Measurements from ENCODE around the gene TMEM132A.

The TMEM132A gene, protein sequence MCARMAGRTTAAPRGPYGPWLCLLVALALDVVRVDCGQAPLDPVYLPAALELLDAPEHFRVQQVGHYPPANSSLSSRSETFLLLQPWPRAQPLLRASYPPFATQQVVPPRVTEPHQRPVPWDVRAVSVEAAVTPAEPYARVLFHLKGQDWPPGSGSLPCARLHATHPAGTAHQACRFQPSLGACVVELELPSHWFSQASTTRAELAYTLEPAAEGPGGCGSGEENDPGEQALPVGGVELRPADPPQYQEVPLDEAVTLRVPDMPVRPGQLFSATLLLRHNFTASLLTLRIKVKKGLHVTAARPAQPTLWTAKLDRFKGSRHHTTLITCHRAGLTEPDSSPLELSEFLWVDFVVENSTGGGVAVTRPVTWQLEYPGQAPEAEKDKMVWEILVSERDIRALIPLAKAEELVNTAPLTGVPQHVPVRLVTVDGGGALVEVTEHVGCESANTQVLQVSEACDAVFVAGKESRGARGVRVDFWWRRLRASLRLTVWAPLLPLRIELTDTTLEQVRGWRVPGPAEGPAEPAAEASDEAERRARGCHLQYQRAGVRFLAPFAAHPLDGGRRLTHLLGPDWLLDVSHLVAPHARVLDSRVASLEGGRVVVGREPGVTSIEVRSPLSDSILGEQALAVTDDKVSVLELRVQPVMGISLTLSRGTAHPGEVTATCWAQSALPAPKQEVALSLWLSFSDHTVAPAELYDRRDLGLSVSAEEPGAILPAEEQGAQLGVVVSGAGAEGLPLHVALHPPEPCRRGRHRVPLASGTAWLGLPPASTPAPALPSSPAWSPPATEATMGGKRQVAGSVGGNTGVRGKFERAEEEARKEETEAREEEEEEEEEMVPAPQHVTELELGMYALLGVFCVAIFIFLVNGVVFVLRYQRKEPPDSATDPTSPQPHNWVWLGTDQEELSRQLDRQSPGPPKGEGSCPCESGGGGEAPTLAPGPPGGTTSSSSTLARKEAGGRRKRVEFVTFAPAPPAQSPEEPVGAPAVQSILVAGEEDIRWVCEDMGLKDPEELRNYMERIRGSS

DNA sequence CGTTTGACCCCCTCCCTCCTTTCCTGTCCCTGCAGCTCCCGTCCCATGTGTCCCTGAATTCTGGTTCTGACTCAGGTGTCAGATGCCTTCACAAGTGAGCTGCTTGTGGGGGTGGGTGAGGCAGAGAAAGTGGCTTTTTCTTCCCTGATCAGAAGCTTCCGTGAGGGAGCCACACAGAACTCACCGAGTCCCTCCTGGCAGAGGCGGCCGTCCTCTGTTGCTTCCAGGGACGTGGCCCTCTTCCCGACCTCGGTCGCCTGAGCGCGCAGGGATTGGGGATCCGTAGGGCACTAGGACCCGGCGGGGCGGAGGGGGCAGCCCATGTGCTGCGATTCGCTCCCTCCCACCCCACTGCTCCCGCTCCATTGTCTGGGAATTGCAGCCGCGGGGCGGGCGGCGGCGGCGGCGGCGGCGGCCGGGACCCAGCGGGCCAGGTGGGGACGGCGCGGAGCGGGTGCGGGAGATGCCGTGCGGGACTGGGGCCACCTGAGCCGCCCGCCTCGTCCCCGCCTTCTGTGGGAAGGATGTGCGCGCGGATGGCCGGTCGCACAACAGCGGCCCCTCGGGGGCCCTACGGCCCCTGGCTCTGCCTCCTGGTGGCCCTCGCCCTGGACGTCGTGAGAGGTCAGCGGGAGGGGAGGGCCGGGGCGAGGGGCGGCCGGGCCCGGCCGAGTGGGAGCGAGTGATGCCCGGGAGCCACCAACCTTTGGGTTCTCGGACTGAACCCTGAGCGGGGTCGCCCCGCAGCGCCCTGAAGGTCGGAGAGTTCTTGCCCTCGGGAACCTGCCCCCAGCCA lies at the start of gene TMEM132A:
Gene TMEM132A (plus strand): TSS at position 351 of the 796 bp plus-strand sequence. CDS start 174 bp downstream, at position 525.
- peak; percentile 89 for DNase-seq (ENCODE audit: extremely low spot score)
- no peak for TF ChIP-seq FOXK2 (IDR thresholded peaks at IDR 0.05)
- TF ChIP-seq FOXA1 (IDR thresholded peaks at IDR 0.05): no peak
- no peak for TF ChIP-seq CTBP1 (IDR thresholded peaks at IDR 0.05; ENCODE audit: borderline replicate concordance)
- TF ChIP-seq PKNOX1 (IDR thresholded peaks at IDR 0.05): no peak
- TF ChIP-seq L3MBTL2 (conservative IDR thresholded peaks at IDR 0.05): 0 out of 2 replicates have a peak, but pooled peaks have one; percentile 32
- no peak for TF ChIP-seq ELF4 (IDR thresholded peaks at IDR 0.05)
- 0 out of 2 replicates have a peak, but pooled peaks have one; percentile 32 for TF ChIP-seq ARNT (IDR thresholded peaks at IDR 0.05)
- no peak for TF ChIP-seq SP1 (IDR thresholded peaks at IDR 0.05)
- peak; percentile 23; the same call in 1 of the 2 replicates for TF ChIP-seq LEF1 (IDR thresholded peaks at IDR 0.05; ENCODE audit: borderline replicate concordance)
- peak; percentile 93 for TF ChIP-seq FOXM1 (IDR thresholded peaks at IDR 0.05; ENCODE audit: borderline replicate concordance)
- no peak for TF ChIP-seq BHLHE40 (IDR thresholded peaks at IDR 0.05; ENCODE audit: borderline replicate concordance)
- CTCF ChIA-PET: no interaction called here
- POLR2A ChIA-PET: interaction anchor here (1.4 to 1.7 kb wide), 2 partner anchors 11 to 18 kb away, joined by 5 to 10 read pairs; partner anchors contain the start of genes PRPF19 and TMEM109

- DNase-seq (ENCODE audit: extremely low spot score): no peak
- no peak for TF ChIP-seq NFRKB (IDR thresholded peaks at IDR 0.05)
- TF ChIP-seq LEF1 (IDR thresholded peaks at IDR 0.05; ENCODE audit: borderline replicate concordance): no peak
- TF ChIP-seq BHLHE40 (IDR thresholded peaks at IDR 0.05; ENCODE audit: borderline replicate concordance): no peak
- TF ChIP-seq L3MBTL2 (conservative IDR thresholded peaks at IDR 0.05): no peak
- no peak for TF ChIP-seq FOXM1 (IDR thresholded peaks at IDR 0.05; ENCODE audit: borderline replicate concordance)
- no peak for TF ChIP-seq FOXK2 (IDR thresholded peaks at IDR 0.05)
- no peak for TF ChIP-seq PKNOX1 (IDR thresholded peaks at IDR 0.05)
- TF ChIP-seq ELF4 (IDR thresholded peaks at IDR 0.05): no peak
- TF ChIP-seq TARDBP (IDR thresholded peaks at IDR 0.05): no peak
- no peak for TF ChIP-seq CTBP1 (IDR thresholded peaks at IDR 0.05; ENCODE audit: borderline replicate concordance)
- no peak for TF ChIP-seq ARNT (IDR thresholded peaks at IDR 0.05)
- no peak for TF ChIP-seq SP1 (IDR thresholded peaks at IDR 0.05)
- no peak for TF ChIP-seq HDGF (IDR thresholded peaks at IDR 0.05; ENCODE audit: borderline replicate concordance)
- TF ChIP-seq ZNF384 (IDR thresholded peaks at IDR 0.05): no peak
- TF ChIP-seq FOXA1 (IDR thresholded peaks at IDR 0.05): no peak
- ChIA-PET POLR2A (no interaction called here), CTCF (interaction anchor here (1.2 kb wide), 1 partner anchor 24 kb away, joined by 3 read pairs; no protein-coding TSS in a partner anchor)
Measured at GRCh38 chr11:60875366-60876167, 48.7 kb upstream of the TMEM132A start.

DNA sequence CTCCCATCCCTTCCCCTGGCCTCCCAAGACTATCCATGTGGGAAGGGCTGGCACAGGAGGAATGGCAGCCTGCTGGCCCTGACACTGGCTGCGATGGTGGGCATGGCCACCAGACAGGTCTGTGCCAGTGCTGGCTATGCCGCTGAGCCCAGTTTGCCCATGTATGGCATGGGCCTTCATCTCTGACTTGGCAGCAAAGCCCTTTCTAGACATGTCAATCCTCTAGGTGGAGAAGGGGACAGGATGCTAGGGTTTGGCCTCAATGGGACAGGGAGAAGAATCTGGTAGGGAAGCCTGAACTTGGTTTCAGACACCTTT lies 48.1 kb upstream of the TMEM132A start:
- CTCF ChIA-PET: interaction anchor here (1.2 kb wide), 1 partner anchor 23 kb away, joined by 3 read pairs; no protein-coding TSS in a partner anchor
- DNase-seq (ENCODE audit: extremely low spot score): no peak
- TF ChIP-seq LEF1 (IDR thresholded peaks at IDR 0.05; ENCODE audit: borderline replicate concordance) (no peak), SP1 (IDR thresholded peaks at IDR 0.05) (no peak), TARDBP (IDR thresholded peaks at IDR 0.05) (no peak), CTBP1 (IDR thresholded peaks at IDR 0.05; ENCODE audit: borderline replicate concordance) (no peak), L3MBTL2 (conservative IDR thresholded peaks at IDR 0.05) (no peak), HDGF (IDR thresholded peaks at IDR 0.05; ENCODE audit: borderline replicate concordance) (no peak), FOXK2 (IDR thresholded peaks at IDR 0.05) (no peak), SUZ12 (IDR thresholded peaks at IDR 0.05) (no peak), NFRKB (IDR thresholded peaks at IDR 0.05) (no peak), ARNT (IDR thresholded peaks at IDR 0.05) (no peak)
- POLR2A ChIA-PET: no interaction called here

DNA sequence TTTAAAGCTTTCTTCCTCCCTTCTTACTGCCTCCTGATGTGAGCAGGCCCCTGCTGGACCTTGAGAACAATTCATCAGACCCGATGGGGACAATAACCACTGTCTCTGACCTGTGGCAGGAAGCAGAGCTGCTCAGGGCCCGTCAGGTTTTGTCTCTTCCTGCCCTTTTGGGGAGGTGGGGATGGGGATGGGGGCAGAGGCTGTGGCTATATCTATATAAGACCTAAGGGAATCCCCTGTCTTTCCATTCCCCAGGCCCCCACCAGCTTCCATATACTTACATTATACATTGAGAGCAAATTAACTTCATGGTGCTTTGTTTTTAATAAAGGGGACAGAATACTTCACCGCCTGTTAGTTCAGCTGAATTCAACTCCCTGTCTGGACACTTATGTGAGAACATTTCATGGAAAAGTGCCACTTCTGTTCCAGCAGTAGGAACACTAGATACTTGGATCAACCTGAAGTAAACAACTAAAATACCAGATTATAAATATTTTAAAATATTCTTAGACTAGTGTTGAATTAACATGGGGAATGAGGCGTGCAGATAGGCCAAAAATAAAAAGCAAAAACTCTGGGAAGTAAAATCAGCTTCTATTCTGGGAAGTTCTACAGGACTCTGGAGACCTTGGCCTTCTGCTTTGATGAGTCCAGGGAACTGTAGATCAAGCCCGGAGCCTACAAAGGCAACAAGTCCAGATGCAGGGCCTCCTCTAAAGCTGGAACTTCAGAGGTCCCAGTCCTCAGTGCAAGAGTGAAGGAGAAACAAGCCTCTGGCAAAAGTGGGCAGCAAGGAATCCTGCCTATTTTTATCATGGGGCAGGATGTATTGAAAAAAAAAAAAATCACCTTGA lies 45.8 kb upstream of the TMEM132A start:
- CTCF ChIA-PET: no interaction called here
- DNase-seq (ENCODE audit: extremely low spot score): no peak
- POLR2A ChIA-PET: no interaction called here
- TF ChIP-seq TARDBP (IDR thresholded peaks at IDR 0.05): no peak
- TF ChIP-seq SUZ12 (IDR thresholded peaks at IDR 0.05): no peak
- TF ChIP-seq L3MBTL2 (conservative IDR thresholded peaks at IDR 0.05): no peak
- no peak for TF ChIP-seq CTBP1 (IDR thresholded peaks at IDR 0.05; ENCODE audit: borderline replicate concordance)
- no peak for TF ChIP-seq BHLHE40 (IDR thresholded peaks at IDR 0.05; ENCODE audit: borderline replicate concordance)
- TF ChIP-seq ELF4 (IDR thresholded peaks at IDR 0.05): no peak
- TF ChIP-seq FOXK2 (IDR thresholded peaks at IDR 0.05): no peak
- no peak for TF ChIP-seq LEF1 (IDR thresholded peaks at IDR 0.05; ENCODE audit: borderline replicate concordance)
- no peak for TF ChIP-seq PKNOX1 (IDR thresholded peaks at IDR 0.05)
